Left lung (tissue), 10 donors: Measurements from ENCODE around the gene CFAP210. TPM values are rescaled to one million over a fixed set of nuclear protein-coding genes. Genes with fewer than 3 reads are reported as not detected.
"Not testable (repeated sequence)": the region's sequence is repeated elsewhere in the genome, so short reads cannot be mapped to it uniquely, and the experiment has no call there.

Source experiments
- ATAC-seq: fragments of 200-7000 bp; cut with Tn5 transposase; one replicate; pipeline ENCODE4 v1.9.1; 2020; ENCODE audit warnings: moderate library complexity
- DNase-seq, 4 donors: peaks; one replicate each; pipeline ENCODE4 v3.0.0-alpha.2; 2013 to 2020
- H3K27ac ChIP-seq, 2 donors: fragments of 200-600 bp; sonication (generic) in 1 of 2; one replicate each; pipeline versions ENCODE4 v1.5.0 to v1.8.0; 2020 to 2021
- H3K27me3 ChIP-seq, 2 donors: fragments of 200-600 bp; sonication (generic) in 1 of 2; one replicate each; pipeline versions ENCODE4 v1.5.0 to v1.8.0; 2020 to 2021
- H3K36me3 ChIP-seq, 2 donors: fragments of 200-600 bp; sonication (generic) in 1 of 2; one replicate each; pipeline versions ENCODE4 v1.5.0 to v1.8.0; 2020 to 2021
- H3K4me1 ChIP-seq, 2 donors: fragments of 200-600 bp; one replicate each; pipeline ENCODE4 v1.8.0; 2021
- H3K4me3 ChIP-seq, 2 donors: fragments of 200-600 bp; sonication (generic) in 1 of 2; one replicate each; pipeline versions ENCODE4 v1.5.0 to v1.8.0; 2020 to 2021; ENCODE audit warnings: mild to moderate bottlenecking in 1 of 2
- H3K9me3 ChIP-seq, 2 donors: fragments of 200-600 bp; sonication (generic) in 1 of 2; one replicate each; pipeline versions ENCODE4 v1.5.0 to v1.8.0; 2020 to 2021
- intact Hi-C, 2 donors: fragments of 100-400 bp; cut with DNase I; formaldehyde crosslinking; loops; one replicate each; pipeline versions ENCODE4 v1.11.2 to v1.14.2; 2022
- polyA plus RNA-seq, 6 donors: library from polyadenylated mRNA; unstranded; fragments of 120-200 nt; gene quantifications; one replicate each; pipeline ENCODE4 v1.2.1, GENCODE V29; 2013; ENCODE audit not compliant: insufficient read length in 6 of 6
- total RNA-seq, 2 donors: library from RNA; stranded (reverse); fragmentation: NEBNext Ultra II Directional; extraction: Animal tissue kit (Norgen Biotek cat#: 25700); gene quantifications; one replicate each; pipeline ENCODE4 v1.2.1, GENCODE V29; 2021
- TF ChIP-seq, protein P1 (sequence below), 2 donors: fragments of 200-600 bp; sonication (generic) in 1 of 2; IDR thresholded peaks; one replicate each; pipeline versions ENCODE4 v1.5.0 to v1.8.0; 2021; ENCODE audit warnings: antibody characterized with exemption in 2 of 2
- donor health status: DM: no; HTN: yes; CAD: no.
- donor health status: DM: no; HTN: no; CAD: no.

Gene CFAP210
- total and polyA plus RNA-seq, 8 donors, result 0.68 to 4.0 (median 2.2) TPM; not detected in 1

DNA sequence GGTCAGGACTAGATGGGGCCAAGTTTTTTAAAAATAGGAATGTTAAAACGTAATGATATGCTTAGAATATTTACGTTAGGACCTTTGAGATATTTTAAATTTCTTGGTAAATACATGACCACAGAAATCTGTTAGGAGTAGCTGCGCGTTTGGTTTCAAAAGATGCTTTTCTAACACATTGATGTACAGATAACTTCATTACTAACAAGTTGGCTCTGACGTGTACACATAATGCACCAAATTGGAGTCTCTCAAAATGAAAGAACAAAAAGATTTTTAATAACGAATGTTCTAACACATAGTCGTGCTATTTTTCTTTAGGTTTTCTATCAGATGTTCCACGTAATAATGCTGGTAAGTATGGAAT lies 672 bp upstream of the CFAP210 start:
- Histone ChIP-seq H3K4me1 (peaks cover 6 to 18% of the 10 kb centered on the region in 2 donors), H3K4me3 (peak overlapping the region; percentile 62 to 90), H3K9me3 (peaks cover 0 to 7% of the 10 kb centered on the region in 2 donors), H3K27me3 (no peaks in the 10 kb centered on the region), H3K27ac (peak overlapping the region; percentile 83 to 91), H3K36me3 (peaks cover 0 to 7% of the 10 kb centered on the region in 2 donors)
- DNase-seq (no peak), ATAC-seq (no peak)
- TF ChIP-seq, protein P1, sequence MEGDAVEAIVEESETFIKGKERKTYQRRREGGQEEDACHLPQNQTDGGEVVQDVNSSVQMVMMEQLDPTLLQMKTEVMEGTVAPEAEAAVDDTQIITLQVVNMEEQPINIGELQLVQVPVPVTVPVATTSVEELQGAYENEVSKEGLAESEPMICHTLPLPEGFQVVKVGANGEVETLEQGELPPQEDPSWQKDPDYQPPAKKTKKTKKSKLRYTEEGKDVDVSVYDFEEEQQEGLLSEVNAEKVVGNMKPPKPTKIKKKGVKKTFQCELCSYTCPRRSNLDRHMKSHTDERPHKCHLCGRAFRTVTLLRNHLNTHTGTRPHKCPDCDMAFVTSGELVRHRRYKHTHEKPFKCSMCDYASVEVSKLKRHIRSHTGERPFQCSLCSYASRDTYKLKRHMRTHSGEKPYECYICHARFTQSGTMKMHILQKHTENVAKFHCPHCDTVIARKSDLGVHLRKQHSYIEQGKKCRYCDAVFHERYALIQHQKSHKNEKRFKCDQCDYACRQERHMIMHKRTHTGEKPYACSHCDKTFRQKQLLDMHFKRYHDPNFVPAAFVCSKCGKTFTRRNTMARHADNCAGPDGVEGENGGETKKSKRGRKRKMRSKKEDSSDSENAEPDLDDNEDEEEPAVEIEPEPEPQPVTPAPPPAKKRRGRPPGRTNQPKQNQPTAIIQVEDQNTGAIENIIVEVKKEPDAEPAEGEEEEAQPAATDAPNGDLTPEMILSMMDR (IDR thresholded peaks at IDR 0.05), result no peak
- intact Hi-C loops, result no loop called here

DNA sequence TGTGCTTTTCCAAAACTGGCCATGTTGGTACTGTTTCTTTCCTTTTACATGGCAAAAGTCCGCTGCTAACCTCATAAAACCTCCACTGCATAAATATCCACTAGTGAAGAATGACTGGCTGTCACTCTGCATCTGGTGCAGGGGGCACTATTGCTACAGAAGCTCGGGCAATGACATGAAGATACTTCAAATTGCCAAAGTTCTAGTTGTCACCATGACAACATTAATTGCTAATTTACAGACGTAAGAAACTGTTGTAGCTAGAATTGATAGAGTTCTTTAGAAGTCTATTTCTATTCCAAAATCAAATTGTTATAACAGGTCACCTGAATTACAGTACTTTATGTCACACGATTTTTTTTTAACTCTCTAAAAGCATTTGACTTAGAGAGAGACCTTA lies 845 bp downstream of the CFAP210 start:
- Histone ChIP-seq H3K9me3 (peaks cover 0 to 12% of the 10 kb centered on the region in 2 donors), H3K4me3 (peak overlapping the region in 1 of 2 donors; percentile 62), H3K36me3 (no peaks in the 10 kb centered on the region), H3K27me3 (no peaks in the 10 kb centered on the region), H3K27ac (peak overlapping the region; percentile 83 to 91), H3K4me1 (peaks cover 6 to 18% of the 10 kb centered on the region in 2 donors)
- DNase-seq, result peak in 2 of 4 donors; percentile 38 to 49
- peak; percentile 16 for ATAC-seq
- intact Hi-C loops, result no loop called here
- TF ChIP-seq, protein P1 (IDR thresholded peaks at IDR 0.05), result no peak

DNA sequence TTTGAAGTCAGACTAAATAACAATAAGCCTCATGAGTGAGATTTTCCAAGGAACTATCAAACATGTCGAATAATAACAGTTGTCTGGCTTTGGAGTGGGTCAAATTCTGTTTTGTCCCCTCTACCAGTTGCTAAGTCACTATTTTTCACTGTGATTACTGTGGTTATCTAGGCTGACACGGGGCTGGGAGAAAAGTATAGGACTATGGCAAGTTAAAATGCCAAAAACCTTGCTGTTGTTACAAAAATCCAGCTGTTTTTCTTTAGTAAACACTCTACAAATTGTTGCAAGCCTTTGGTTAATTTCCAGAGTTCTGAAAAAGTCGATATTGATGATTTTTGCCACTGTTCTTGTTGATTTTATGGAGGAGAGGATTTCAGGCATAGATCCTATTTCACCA lies 1.5 kb downstream of the CFAP210 start:
- H3K36me3 ChIP-seq, result no peaks in the 10 kb centered on the region
- ATAC-seq (no peak), DNase-seq (peak in 2 of 4 donors; percentile 52)
- H3K4me1 ChIP-seq, result peaks cover 6 to 18% of the 10 kb centered on the region in 2 donors
- no peak overlapping the region for H3K4me3 ChIP-seq
- H3K27me3 ChIP-seq, result no peaks in the 10 kb centered on the region
- TF ChIP-seq, protein P1 (IDR thresholded peaks at IDR 0.05), result no peak
- intact Hi-C loops, result no loop called here
- H3K27ac ChIP-seq, result no peak overlapping the region
- H3K9me3 ChIP-seq, result peaks cover 0 to 12% of the 10 kb centered on the region in 2 donors

DNA sequence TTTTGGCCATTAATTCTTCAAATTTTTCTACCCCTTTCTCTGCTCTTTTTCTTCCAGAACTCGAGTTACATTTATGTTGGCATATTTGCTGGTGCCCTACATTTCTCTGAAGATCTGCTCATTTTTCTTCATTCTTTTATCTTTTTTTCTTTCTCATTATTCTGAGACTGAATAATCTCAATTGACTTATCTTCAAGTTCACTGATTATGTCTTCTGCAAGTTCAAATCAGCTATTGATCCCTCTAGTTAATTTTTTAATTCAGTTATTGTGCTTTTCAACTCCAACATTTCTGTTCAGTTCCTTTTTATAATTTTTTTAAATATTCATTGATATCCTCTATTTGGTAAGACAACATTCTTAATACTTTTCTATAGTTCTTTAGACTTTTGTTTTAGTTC lies 3.2 kb downstream of the CFAP210 start:
- Histone ChIP-seq H3K4me1 (peaks cover 6 to 18% of the 10 kb centered on the region in 2 donors), H3K27ac (no peak overlapping the region), H3K4me3 (no peak overlapping the region), H3K9me3 (peaks cover 0 to 12% of the 10 kb centered on the region in 2 donors), H3K36me3 (no peaks in the 10 kb centered on the region), H3K27me3 (no peaks in the 10 kb centered on the region)
- DNase-seq (no peak), ATAC-seq (no peak)
- intact Hi-C loops, result no loop called here
- TF ChIP-seq, protein P1 (IDR thresholded peaks at IDR 0.05), result no peak

DNA sequence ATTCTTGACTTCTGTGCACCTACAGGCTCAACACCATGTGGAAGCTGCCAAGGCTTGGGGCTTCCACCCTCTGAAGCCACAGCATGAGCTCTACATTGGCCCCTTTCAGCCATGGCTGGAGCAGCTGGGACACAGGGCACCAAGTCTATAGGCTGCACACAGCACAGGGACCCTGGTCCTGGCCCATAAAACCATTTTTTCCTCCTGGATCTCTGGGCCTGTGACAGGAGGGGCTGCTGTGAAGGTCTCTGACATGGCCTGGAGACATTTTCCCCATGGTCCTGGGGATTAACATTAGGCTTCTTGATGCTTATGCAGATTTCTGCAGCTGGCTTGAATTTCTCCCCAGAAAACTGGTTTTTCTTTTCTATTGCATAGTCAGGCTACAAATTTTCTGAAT lies 6.3 kb downstream of the CFAP210 start:
- peaks cover 0 to 12% of the 10 kb centered on the region in 2 donors for H3K9me3 ChIP-seq
- ATAC-seq, H3K4me1 ChIP-seq, H3K27me3 ChIP-seq, H3K4me3 ChIP-seq, intact Hi-C loops, H3K36me3 ChIP-seq, H3K27ac ChIP-seq, DNase-seq: not testable (repeated sequence)

DNA sequence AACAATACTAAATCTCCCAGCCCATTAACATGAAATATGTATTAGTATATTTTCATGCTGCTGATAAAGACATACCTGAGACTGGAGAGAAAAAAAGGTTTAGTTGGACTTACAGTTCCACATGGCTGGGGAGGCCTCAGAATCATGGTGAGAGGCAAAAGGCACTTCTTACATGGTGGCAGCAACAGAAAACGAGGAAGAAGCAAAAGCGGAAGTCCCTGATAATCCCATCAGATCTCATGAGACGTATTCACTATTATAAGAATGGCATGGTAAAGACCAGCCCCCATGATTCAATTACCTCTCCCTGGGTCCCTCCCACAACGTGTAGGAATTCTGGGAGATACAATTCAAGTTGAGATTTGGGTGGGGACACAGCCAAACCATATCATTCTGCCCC lies 7.4 kb downstream of the CFAP210 start:
- intact Hi-C loops, H3K4me1 ChIP-seq, H3K27ac ChIP-seq, H3K27me3 ChIP-seq, DNase-seq, ATAC-seq, H3K36me3 ChIP-seq, H3K4me3 ChIP-seq: not testable (repeated sequence)
- H3K9me3 ChIP-seq, result peaks cover 0 to 12% of the 10 kb centered on the region in 2 donors

DNA sequence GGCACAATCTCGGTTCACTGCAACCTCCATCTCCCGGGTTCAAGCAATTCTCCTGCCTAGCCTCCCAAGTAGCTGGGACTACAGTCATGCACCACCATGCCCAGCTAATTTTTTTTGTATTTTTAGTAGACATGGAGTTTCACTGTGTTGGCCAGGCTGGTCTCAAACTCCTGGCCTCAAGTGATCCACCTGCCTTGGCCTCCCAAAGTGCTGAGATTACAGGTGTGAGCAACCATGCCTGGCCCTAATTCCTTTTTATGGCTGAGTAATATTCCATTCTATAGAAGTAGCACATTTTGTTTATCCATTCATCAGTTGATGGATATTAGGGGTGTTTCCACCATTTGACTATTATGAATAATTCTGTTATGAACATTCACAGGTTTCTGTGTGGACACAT lies 9.5 kb downstream of the CFAP210 start:
- intact Hi-C loops, H3K27me3 ChIP-seq, DNase-seq, H3K4me3 ChIP-seq, H3K27ac ChIP-seq, ATAC-seq, H3K4me1 ChIP-seq, H3K36me3 ChIP-seq, H3K9me3 ChIP-seq: not testable (repeated sequence)
